ENCODE measurements around the gene GRM2.

- TF ChIP-seq CTCF (IDR thresholded peaks at IDR 0.05), result no peak
- TF ChIP-seq POLR2A (IDR thresholded peaks at IDR 0.05), result no peak
Observed at GRCh38 chr3:51703068-51703760, 3.7 kb upstream of the GRM2 start.

Measured in lower leg skin (tissue), 3 donors.